NB4 (cell line): ENCODE measurements around the gene YIPF2.

Source experiments
- DNase-seq: peaks from one replicate; pipeline ENCODE4 v3.0.0; 2010; ENCODE audit warnings: low read depth
- H3K4me3 ChIP-seq: one replicate; pipeline ENCODE4 v1.5.1; 2011; ENCODE audit warnings: mild to moderate bottlenecking, low read depth, low read length, moderate library complexity
- MYC ChIP-seq: IDR thresholded peaks from 2 replicates; pipeline ENCODE4 v1.6.1; 2011; ENCODE audit warnings: low read depth, low read length
- POLR2A ChIP-seq: IDR thresholded peaks from 2 replicates; pipeline ENCODE4 v1.6.1; 2011; ENCODE audit warnings: mild to moderate bottlenecking; ENCODE audit not compliant: insufficient read length; ENCODE audit errors: extremely low read depth
- TF ChIP-seq, protein P1 (sequence below): IDR thresholded peaks from 2 replicates; pipeline ENCODE4 v1.6.1; 2011; ENCODE audit warnings: low read depth, low read length
- TF ChIP-seq, protein P2 (sequence below): IDR thresholded peaks from one replicate; pipeline ENCODE4 v1.5.1; 2012; ENCODE audit warnings: low read depth, low read length

The YIPF2 gene

DNA sequence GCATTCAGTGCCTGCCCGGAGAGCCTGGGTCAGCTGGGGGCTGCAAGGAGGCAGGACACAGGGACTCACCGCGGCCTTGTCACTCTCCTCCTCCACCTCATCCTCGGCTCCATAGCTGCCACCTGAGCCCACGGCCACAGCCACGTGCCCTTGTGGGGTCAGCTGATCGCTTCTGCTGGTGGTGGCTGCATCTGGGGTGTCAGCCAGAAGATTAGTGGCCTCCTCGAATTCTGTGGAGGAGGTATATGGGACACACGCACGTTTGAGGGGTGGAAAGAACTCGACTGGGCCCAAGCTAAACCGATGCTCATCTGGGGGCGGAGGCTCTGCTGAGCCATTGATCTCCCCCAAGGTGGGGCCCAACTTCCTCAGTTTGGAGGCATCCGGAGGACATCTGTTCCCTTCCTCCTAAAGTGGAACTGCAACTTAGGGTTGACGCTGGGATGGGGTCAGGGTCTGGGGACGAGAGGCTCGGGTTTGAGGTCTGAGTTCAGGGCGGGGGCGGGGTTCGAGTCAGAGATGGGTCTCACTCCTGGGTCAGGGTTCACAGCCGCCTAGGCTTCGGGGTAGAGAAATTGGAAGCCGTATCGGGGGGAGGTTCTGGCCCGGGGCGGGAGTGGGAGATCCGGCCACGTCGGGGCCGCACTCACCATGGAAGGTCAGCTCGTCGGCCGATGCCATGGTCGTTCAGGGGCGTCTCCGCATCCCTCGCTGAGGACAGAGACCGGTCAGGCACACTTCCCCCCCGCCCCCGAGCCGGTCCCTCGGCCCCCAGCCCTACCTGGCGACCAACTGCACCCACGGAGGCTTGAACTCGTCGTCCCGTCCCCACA, 493 bp downstream of the YIPF2 start:
- no peak for TF ChIP-seq MYC
- TF ChIP-seq, protein P1, sequence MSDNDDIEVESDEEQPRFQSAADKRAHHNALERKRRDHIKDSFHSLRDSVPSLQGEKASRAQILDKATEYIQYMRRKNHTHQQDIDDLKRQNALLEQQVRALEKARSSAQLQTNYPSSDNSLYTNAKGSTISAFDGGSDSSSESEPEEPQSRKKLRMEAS = no peak
- no peak for TF ChIP-seq POLR2A
- TF ChIP-seq, protein P2, sequence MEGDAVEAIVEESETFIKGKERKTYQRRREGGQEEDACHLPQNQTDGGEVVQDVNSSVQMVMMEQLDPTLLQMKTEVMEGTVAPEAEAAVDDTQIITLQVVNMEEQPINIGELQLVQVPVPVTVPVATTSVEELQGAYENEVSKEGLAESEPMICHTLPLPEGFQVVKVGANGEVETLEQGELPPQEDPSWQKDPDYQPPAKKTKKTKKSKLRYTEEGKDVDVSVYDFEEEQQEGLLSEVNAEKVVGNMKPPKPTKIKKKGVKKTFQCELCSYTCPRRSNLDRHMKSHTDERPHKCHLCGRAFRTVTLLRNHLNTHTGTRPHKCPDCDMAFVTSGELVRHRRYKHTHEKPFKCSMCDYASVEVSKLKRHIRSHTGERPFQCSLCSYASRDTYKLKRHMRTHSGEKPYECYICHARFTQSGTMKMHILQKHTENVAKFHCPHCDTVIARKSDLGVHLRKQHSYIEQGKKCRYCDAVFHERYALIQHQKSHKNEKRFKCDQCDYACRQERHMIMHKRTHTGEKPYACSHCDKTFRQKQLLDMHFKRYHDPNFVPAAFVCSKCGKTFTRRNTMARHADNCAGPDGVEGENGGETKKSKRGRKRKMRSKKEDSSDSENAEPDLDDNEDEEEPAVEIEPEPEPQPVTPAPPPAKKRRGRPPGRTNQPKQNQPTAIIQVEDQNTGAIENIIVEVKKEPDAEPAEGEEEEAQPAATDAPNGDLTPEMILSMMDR = no peak
- H3K4me3 ChIP-seq = peak overlapping the region; percentile 75
- DNase-seq = peak; percentile 51

DNA sequence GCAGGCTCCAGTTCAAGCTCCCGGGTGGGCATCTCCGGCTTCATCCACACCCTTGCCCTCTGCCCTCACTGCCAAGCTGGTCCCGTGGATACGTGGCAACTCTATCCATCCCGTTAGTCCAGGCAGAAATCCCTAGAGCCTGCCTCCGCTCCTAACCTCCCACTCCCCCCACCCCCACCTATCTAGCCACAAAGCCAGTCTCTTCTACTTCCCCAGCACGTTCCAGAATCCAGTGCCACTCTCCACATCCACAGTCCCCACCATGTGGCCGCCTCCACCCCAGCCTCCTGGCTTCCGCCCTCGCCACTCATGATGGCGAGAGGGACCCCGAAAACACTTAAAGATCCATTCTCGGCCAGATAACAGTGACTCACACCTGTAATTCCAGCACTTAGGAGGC, 3.8 kb downstream of the YIPF2 start:
- TF ChIP-seq, protein P1 = no peak
- TF ChIP-seq MYC = no peak
- TF ChIP-seq, protein P2 = no peak
- TF ChIP-seq POLR2A = no peak
- no peak for DNase-seq
- no peak overlapping the region for H3K4me3 ChIP-seq

DNA sequence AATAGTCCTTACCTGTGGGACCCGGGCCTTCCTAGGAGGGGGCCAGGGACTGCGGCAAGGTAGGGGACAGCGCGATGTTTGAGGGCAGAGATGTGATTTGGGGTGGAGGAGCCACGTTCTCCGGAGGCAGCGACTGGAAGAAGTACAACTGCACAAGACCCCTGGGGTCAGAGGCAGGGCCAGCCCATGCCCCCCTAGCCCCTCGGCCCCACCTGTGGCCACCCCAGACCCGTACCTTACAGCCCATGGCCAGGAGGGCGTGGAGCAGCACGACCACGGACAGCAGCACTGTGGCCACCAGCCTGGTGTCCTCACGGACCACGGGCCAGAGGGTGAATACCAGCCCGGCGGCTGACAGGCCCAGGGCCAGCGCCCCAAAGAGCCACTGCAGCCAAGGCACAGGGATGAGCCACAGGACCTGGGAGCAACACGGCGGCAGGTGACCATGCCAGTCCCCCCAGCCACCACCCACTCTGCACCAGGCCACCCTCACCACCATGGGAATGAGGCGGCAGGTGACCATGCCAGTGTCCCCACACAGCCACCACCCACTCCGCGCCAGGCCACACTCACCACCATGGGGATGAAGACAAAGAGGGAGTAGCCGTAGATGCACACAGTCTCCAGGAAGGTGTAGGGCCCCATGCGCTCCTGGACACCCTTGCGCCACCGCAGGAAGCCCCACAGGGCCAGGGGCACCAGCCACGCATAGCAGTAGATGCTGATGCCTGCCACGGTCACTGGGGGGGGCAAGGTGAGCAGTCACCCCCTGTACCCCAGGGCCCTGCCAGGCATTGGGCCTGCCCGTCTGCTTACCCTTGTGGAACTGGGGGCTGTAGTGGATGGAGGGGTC, 5.0 kb downstream of the YIPF2 start:
- H3K4me3 ChIP-seq = no peak overlapping the region

DNA sequence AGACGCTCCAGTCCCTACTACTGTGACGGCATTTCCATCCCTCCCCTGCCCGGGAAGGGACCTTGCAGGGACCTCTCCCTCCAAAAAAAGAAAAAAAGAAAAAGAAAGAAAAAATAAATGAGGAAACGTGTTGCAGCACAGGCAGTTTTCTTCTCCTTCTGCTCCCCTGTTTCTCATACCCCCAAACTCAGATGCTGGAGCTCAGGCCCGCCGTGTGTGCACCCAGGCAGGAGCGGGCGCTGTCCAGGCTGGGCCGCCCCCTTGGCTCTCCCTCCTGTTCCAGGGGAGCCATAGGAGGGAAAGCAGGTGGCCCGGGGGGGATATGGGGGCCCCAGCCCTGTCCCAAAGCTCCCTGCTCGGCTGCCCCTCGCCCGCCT, 5.8 kb downstream of the YIPF2 start:
- TF ChIP-seq, protein P1 = no peak
- TF ChIP-seq, protein P2 = no peak
- TF ChIP-seq MYC = no peak
- no peak for TF ChIP-seq POLR2A

More for the DNA sequence above, 5.0 kb downstream of the YIPF2 start:
- DNase-seq = no peak
- TF ChIP-seq MYC (no peak), POLR2A (no peak)
- TF ChIP-seq, protein P2 = no peak
- TF ChIP-seq, protein P1 = no peak

DNA sequence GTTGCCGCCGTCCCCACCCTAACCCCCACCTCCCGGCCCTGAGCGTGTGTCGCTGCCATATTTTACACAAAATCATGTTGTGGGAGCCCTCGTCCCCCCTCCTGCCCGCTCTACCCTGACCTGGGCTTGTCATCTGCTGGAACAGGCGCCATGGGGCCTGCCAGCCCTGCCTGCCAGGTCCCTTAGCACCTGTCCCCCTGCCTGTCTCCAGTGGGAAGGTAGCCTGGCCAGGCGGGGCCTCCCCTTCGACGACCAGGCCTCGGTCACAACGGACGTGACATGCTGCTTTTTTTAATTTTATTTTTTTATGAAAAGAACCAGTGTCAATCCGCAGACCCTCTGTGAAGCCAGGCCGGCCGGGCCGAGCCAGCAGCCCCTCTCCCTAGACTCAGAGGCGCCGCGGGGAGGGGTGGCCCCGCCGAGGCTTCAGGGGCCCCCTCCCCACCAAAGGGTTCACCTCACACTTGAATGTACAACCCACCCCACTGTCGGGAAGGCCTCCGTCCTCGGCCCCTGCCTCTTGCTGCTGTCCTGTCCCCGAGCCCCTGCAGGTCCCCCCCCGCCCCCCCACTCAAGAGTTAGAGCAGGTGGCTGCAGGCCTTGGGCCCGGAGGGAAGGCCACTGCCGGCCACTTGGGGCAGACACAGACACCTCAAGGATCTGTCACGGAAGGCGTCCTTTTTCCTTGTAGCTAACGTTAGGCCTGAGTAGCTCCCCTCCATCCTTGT, 6.4 kb downstream of the YIPF2 start:
- TF ChIP-seq, protein P2 = no peak
- TF ChIP-seq POLR2A = no peak
- TF ChIP-seq, protein P1 = no peak
- no peak for TF ChIP-seq MYC
- no peak for DNase-seq
- no peak overlapping the region for H3K4me3 ChIP-seq

More for the DNA sequence above, 5.8 kb downstream of the YIPF2 start:
- no peak for DNase-seq
- no peak overlapping the region for H3K4me3 ChIP-seq
